ENCODE results near the gene FAM47B. TPM values are rescaled to one million over a fixed set of nuclear protein-coding genes. Genes with fewer than 3 reads are reported as not detected.

Gene FAM47B
- total RNA-seq, 1 donor from 2014 or later: not detected

DNA sequence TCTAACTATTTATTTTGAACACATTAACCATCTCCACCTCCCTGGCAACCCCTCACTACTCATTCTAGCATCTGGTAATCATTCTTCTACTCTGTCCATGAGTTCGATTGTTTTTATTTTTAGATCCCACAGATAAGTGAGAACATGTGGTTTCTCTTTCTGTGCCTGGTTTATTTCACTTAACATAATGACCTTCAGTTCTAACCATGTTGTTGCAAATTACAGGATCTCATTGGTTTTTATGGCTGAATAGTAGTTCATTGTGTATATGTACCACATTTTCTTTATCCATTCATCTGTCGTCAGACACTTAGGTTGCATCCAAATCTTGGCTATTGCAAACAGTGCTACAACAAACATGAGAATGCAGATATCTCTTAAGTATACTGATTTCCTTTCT lies 33.4 kb upstream of the FAM47B start:
- no peaks in the 10 kb centered on the region for H3K36me3 Mint-ChIP-seq (ENCODE audit: low read depth, unreplicated experiment)
- H3K4me1 Mint-ChIP-seq (ENCODE audit: unreplicated experiment): no peaks in the 10 kb centered on the region
- TF ChIP-seq, protein P1, sequence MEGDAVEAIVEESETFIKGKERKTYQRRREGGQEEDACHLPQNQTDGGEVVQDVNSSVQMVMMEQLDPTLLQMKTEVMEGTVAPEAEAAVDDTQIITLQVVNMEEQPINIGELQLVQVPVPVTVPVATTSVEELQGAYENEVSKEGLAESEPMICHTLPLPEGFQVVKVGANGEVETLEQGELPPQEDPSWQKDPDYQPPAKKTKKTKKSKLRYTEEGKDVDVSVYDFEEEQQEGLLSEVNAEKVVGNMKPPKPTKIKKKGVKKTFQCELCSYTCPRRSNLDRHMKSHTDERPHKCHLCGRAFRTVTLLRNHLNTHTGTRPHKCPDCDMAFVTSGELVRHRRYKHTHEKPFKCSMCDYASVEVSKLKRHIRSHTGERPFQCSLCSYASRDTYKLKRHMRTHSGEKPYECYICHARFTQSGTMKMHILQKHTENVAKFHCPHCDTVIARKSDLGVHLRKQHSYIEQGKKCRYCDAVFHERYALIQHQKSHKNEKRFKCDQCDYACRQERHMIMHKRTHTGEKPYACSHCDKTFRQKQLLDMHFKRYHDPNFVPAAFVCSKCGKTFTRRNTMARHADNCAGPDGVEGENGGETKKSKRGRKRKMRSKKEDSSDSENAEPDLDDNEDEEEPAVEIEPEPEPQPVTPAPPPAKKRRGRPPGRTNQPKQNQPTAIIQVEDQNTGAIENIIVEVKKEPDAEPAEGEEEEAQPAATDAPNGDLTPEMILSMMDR (IDR thresholded peaks at IDR 0.05; ENCODE audit: unreplicated experiment): no peak
- H3K27ac Mint-ChIP-seq (ENCODE audit: unreplicated experiment): no peak overlapping the region
- no peak overlapping the region for H3K4me3 Mint-ChIP-seq (ENCODE audit: unreplicated experiment)
- DNase-seq (ENCODE audit: low spot score): no peak
- H3K9me3 Mint-ChIP-seq (ENCODE audit: unreplicated experiment): no peaks in the 10 kb centered on the region
- H3K27me3 Mint-ChIP-seq (ENCODE audit: unreplicated experiment): no peaks in the 10 kb centered on the region

DNA sequence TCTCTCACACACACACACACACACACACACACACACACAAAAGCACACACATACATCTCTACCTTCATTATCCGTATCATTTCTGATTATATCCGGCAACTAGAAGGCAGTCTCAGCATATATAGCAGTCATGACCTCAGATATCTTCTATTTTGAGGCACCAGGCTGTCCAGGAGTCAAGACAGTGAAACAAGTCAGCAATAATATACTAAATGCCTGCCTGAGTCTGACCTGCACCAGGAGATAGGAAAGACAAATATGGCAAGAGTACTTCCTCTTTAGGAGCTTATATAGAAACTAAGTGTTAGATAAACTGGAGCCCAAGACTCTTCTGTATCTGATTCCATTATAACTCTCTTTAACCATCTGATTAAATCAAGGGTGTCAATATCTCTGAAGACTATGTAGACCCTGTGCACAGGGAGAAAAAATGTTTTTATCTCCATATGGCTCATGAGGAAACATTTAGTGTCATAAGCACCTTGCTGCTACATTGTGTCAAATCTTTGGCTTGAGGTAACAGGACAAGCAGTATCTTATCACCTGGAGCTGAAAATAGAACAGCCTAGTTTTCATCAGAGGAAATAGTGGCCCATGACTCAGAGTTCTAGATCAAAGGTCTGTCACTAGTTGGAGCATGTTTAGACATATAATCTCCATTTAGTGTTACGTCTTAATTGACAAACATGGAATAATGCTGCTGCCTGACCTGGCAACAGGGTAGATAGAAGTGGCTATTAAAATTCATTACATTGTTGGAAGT lies 27.0 kb upstream of the FAM47B start:
- Mint-ChIP-seq H3K27ac (ENCODE audit: unreplicated experiment) (no peak overlapping the region), H3K4me1 (ENCODE audit: unreplicated experiment) (no peaks in the 10 kb centered on the region), H3K27me3 (ENCODE audit: unreplicated experiment) (no peaks in the 10 kb centered on the region), H3K4me3 (ENCODE audit: unreplicated experiment) (no peak overlapping the region), H3K36me3 (ENCODE audit: low read depth, unreplicated experiment) (no peaks in the 10 kb centered on the region), H3K9me3 (ENCODE audit: unreplicated experiment) (no peaks in the 10 kb centered on the region)
- no peak for DNase-seq (ENCODE audit: low spot score)
- TF ChIP-seq, protein P1 (IDR thresholded peaks at IDR 0.05; ENCODE audit: unreplicated experiment): no peak

DNA sequence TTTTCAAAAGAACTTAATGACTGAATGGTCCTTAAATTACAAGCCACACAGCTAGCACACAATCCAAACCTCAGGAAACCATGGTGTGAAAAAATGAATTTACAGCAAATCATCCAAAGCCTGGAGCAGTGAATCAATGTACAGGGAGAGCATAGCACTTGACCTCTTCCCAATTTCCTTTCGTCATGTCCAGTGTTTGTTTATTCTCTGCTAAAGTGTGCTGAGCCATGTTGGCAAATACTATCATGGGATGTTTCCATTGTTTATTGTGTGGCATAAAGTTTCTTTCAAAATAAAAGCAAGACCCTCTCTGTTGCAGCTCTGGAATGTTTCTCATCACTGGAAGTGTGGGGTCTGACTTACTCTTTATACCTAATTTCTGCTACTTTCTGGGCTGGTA lies 25.4 kb upstream of the FAM47B start:
- Mint-ChIP-seq H3K4me1 (ENCODE audit: unreplicated experiment) (no peaks in the 10 kb centered on the region), H3K27ac (ENCODE audit: unreplicated experiment) (no peak overlapping the region), H3K4me3 (ENCODE audit: unreplicated experiment) (no peak overlapping the region), H3K9me3 (ENCODE audit: unreplicated experiment) (no peaks in the 10 kb centered on the region), H3K36me3 (ENCODE audit: low read depth, unreplicated experiment) (no peaks in the 10 kb centered on the region), H3K27me3 (ENCODE audit: unreplicated experiment) (no peaks in the 10 kb centered on the region)
- TF ChIP-seq, protein P1 (IDR thresholded peaks at IDR 0.05; ENCODE audit: unreplicated experiment): no peak
- DNase-seq (ENCODE audit: low spot score): no peak

DNA sequence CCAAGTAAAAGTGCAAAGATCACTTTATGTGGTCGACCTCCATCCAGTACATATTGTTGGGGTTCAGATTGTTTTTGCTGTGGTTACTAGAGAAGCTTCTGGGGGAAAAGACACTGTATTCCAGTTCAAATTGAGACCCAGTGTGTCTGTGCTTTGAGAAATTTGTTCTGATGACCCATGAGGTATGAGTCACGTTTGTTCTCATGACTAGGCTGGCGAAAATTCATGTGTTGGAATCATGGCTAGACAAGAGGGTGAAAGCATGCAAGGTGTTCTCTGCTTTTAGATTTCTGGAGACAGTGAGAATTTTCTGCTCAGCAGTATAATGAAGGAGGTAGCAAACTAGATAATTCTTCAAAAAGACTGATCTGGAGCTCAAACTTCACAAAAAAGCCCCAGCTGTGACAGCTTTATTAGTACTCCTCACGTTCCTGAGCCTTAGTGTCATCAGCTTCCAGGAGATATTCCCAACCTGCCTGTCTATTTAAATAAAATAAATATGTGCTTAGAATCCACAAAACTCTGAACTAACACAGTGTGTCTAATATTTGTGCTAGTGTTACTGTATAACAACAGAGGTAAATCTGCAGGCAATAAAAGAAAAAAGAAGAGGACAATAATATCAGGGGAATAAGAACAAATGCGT lies 24.4 kb upstream of the FAM47B start:
- no peaks in the 10 kb centered on the region for H3K27me3 Mint-ChIP-seq (ENCODE audit: unreplicated experiment)

More for the DNA sequence above, 24.4 kb upstream of the FAM47B start:
- Mint-ChIP-seq H3K4me1 (ENCODE audit: unreplicated experiment) (no peaks in the 10 kb centered on the region), H3K36me3 (ENCODE audit: low read depth, unreplicated experiment) (no peaks in the 10 kb centered on the region), H3K27ac (ENCODE audit: unreplicated experiment) (no peak overlapping the region), H3K4me3 (ENCODE audit: unreplicated experiment) (no peak overlapping the region), H3K9me3 (ENCODE audit: unreplicated experiment) (no peaks in the 10 kb centered on the region)
- TF ChIP-seq, protein P1 (IDR thresholded peaks at IDR 0.05; ENCODE audit: unreplicated experiment): no peak
- DNase-seq (ENCODE audit: low spot score): no peak

All from endothelial cell (in vitro differentiated cells).